ENCODE measurements around the gene MAP3K5. TPM values are rescaled to one million over a fixed set of nuclear protein-coding genes. Genes with fewer than 3 reads are reported as not detected.

Gene MAP3K5
- total RNA-seq, 1 experiment from 2014 or later, result 15.8 TPM

- Mint-ChIP-seq H3K9me3 (ENCODE audit: low read depth, unreplicated experiment) (no peaks in the 10 kb centered on the region), H3K4me3 (ENCODE audit: low read depth, unreplicated experiment) (no peak overlapping the region), H3K36me3 (ENCODE audit: insufficient read depth, unreplicated experiment) (no peaks in the 10 kb centered on the region), H3K27ac (ENCODE audit: unreplicated experiment) (no peak overlapping the region), H3K4me1 (ENCODE audit: low read depth, unreplicated experiment) (peaks cover 35% of the 10 kb centered on the region), H3K27me3 (ENCODE audit: unreplicated experiment) (no peaks in the 10 kb centered on the region)
- no TSS peak for BruUV-seq (replicated peaks)
- no peak for TF ChIP-seq CTCF (IDR thresholded peaks at IDR 0.05; ENCODE audit: unreplicated experiment)
- DNase-seq, result no peak
- intact Hi-C loops (cut with micrococcal nuclease; ENCODE audit: unreplicated experiment), result no loop called here
- CTCF ChIA-PET, result no interaction called here
These were observed 270.4 kb downstream of the MAP3K5 start for GRCh38 chr6:136521911-136522310.

GRCh38 chr6:136521427-136521826 is 270.9 kb downstream of the MAP3K5 start:
- Mint-ChIP-seq H3K4me1 (ENCODE audit: low read depth, unreplicated experiment) (peaks cover 37% of the 10 kb centered on the region), H3K27me3 (ENCODE audit: unreplicated experiment) (no peaks in the 10 kb centered on the region), H3K36me3 (ENCODE audit: insufficient read depth, unreplicated experiment) (no peaks in the 10 kb centered on the region), H3K27ac (ENCODE audit: unreplicated experiment) (no peak overlapping the region), H3K9me3 (ENCODE audit: low read depth, unreplicated experiment) (no peaks in the 10 kb centered on the region), H3K4me3 (ENCODE audit: low read depth, unreplicated experiment) (no peak overlapping the region)
- CTCF ChIA-PET, result no interaction called here
- BruUV-seq (replicated peaks), result no TSS peak
- intact Hi-C loops (cut with micrococcal nuclease; ENCODE audit: unreplicated experiment), result no loop called here
- TF ChIP-seq CTCF (IDR thresholded peaks at IDR 0.05; ENCODE audit: unreplicated experiment), result no peak
- no peak for DNase-seq

- CTCF ChIA-PET, result no interaction called here
- H3K9me3 Mint-ChIP-seq (ENCODE audit: low read depth, unreplicated experiment), result no peaks in the 10 kb centered on the region
- H3K4me3 Mint-ChIP-seq (ENCODE audit: low read depth, unreplicated experiment), result no peak overlapping the region
- no peak for DNase-seq
- no peaks in the 10 kb centered on the region for H3K27me3 Mint-ChIP-seq (ENCODE audit: unreplicated experiment)
- intact Hi-C loops (cut with micrococcal nuclease; ENCODE audit: unreplicated experiment), result no loop called here
- H3K27ac Mint-ChIP-seq (ENCODE audit: unreplicated experiment), result no peak overlapping the region
- H3K36me3 Mint-ChIP-seq (ENCODE audit: insufficient read depth, unreplicated experiment), result no peaks in the 10 kb centered on the region
- H3K4me1 Mint-ChIP-seq (ENCODE audit: low read depth, unreplicated experiment), result peaks cover 28% of the 10 kb centered on the region
- TF ChIP-seq CTCF (IDR thresholded peaks at IDR 0.05; ENCODE audit: unreplicated experiment), result no peak
- no TSS peak for BruUV-seq (replicated peaks)
These were observed 271.8 kb downstream of the MAP3K5 start for GRCh38 chr6:136520517-136520916.

- peaks cover 4% of the 10 kb centered on the region for H3K36me3 Mint-ChIP-seq (ENCODE audit: insufficient read depth, unreplicated experiment)
- CTCF ChIA-PET, result no interaction called here
- no peak for DNase-seq
- no peaks in the 10 kb centered on the region for H3K27me3 Mint-ChIP-seq (ENCODE audit: unreplicated experiment)
- H3K9me3 Mint-ChIP-seq (ENCODE audit: low read depth, unreplicated experiment), result no peaks in the 10 kb centered on the region
- no peak for TF ChIP-seq CTCF (IDR thresholded peaks at IDR 0.05; ENCODE audit: unreplicated experiment)
- H3K27ac Mint-ChIP-seq (ENCODE audit: unreplicated experiment), result no peak overlapping the region
- no TSS peak for BruUV-seq (replicated peaks)
- intact Hi-C loops (cut with micrococcal nuclease; ENCODE audit: unreplicated experiment), result no loop called here
- H3K4me3 Mint-ChIP-seq (ENCODE audit: low read depth, unreplicated experiment), result no peak overlapping the region
- peaks cover 20% of the 10 kb centered on the region for H3K4me1 Mint-ChIP-seq (ENCODE audit: low read depth, unreplicated experiment)
These were observed 274.7 kb downstream of the MAP3K5 start for GRCh38 chr6:136517582-136517981.
